IMR-90 (cell line): ENCODE results near the gene REC114. TPM values are rescaled to one million over a fixed set of nuclear protein-coding genes. Genes with fewer than 3 reads are reported as not detected.
"Not testable (repeated sequence)": the region's sequence is repeated elsewhere in the genome, so short reads cannot be mapped to it uniquely, and the experiment has no call there.

Experiments used
- ATAC-seq: fragments of 200-7000 bp; cut with Tn5 transposase; 2 replicates; pipeline ENCODE4 v1.9.1; 2020; ENCODE audit warnings: low read depth, mild to moderate bottlenecking, moderate library complexity
- BruUV-seq: library from RNA; stranded (reverse); fragments of 400-500 nt; replicated peaks from 2 replicates; lab custom pipeline; 2021; lab: Mats Ljungman, UMichigan
- CTCF ChIA-PET: fragments of 300-600 bp; formaldehyde crosslinking; extraction: SDS; loops from one replicate; lab custom pipeline; 2021; ENCODE audit warnings: antibody characterized with exemption; lab: Yijun Ruan, JAX
- POLR2A ChIA-PET: fragments of 300-600 bp; sonication (Branson Sonifier 250); formaldehyde crosslinking; loops from one replicate; lab custom pipeline; 2022; ENCODE audit warnings: antibody characterized with exemption; ENCODE audit not compliant: unreplicated experiment; lab: Charles Lee
- DNase-seq: peaks from one replicate; pipeline ENCODE4 v3.0.0; 2013
- H2AFZ ChIP-seq: replicated peaks from 2 replicates; pipeline ENCODE3; 2013; ENCODE audit warnings: low read length, mild to moderate bottlenecking; ENCODE audit not compliant: poor library complexity
- H2AK5ac ChIP-seq: 2 replicates; pipeline ENCODE4 v1.6.1; 2013; ENCODE audit warnings: low read depth, low read length, inconsistent platforms
- H2AK9ac ChIP-seq: replicated peaks from 2 replicates; pipeline ENCODE3; 2013; ENCODE audit warnings: mild to moderate bottlenecking, low read depth, low read length, moderate library complexity; ENCODE audit not compliant: poor library complexity
- H2BK120ac ChIP-seq: 2 replicates; pipeline ENCODE4 v1.6.1; 2013; ENCODE audit warnings: low read depth, low read length, inconsistent platforms
- H2BK15ac ChIP-seq: 3 replicates; pipeline ENCODE4 v1.6.1; 2013; ENCODE audit warnings: low read depth, low read length, inconsistent platforms
- H2BK20ac ChIP-seq: 2 replicates; pipeline ENCODE4 v1.6.1; 2013; ENCODE audit warnings: low read depth, mild to moderate bottlenecking, inconsistent platforms, low read length, moderate library complexity
- H2BK5ac ChIP-seq: 2 replicates; pipeline ENCODE4 v1.6.1; 2013; ENCODE audit warnings: mild to moderate bottlenecking, low read depth, low read length, inconsistent platforms; ENCODE audit not compliant: poor library complexity, severe bottlenecking
- H3K14ac ChIP-seq: replicated peaks from 2 replicates; pipeline ENCODE4 v1.6.1; 2013; ENCODE audit warnings: low read depth, low read length, inconsistent platforms
- H3K18ac ChIP-seq: 2 replicates; pipeline ENCODE4 v1.6.1; 2013; ENCODE audit warnings: low read depth, low read length, control low read depth
- H3K23ac ChIP-seq: 2 replicates; pipeline ENCODE4 v1.6.1; 2013; ENCODE audit warnings: low read depth, low read length, inconsistent platforms
- H3K27ac ChIP-seq: 2 replicates; pipeline ENCODE4 v1.5.1; 2013; ENCODE audit warnings: mild to moderate bottlenecking, control low read depth, low read length; ENCODE audit not compliant: insufficient read depth
- H3K27me3 ChIP-seq: 2 replicates; pipeline ENCODE4 v1.6.1; 2013; ENCODE audit warnings: low read length; ENCODE audit not compliant: control insufficient read depth, insufficient read depth
- H3K36me3 ChIP-seq: 2 replicates; pipeline ENCODE4 v1.6.1; 2013; ENCODE audit warnings: low read length, mixed read lengths; ENCODE audit not compliant: control insufficient read depth, insufficient read depth
- H3K4ac ChIP-seq: 2 replicates; pipeline ENCODE4 v1.6.1; 2013; ENCODE audit warnings: low read depth, low read length, inconsistent platforms
- H3K4me1 ChIP-seq: 2 replicates; pipeline ENCODE4 v1.6.1; 2013; ENCODE audit warnings: low read length, mixed read lengths; ENCODE audit not compliant: control insufficient read depth, insufficient read depth
- H3K4me2 ChIP-seq: 2 replicates; pipeline ENCODE4 v1.6.1; 2013; ENCODE audit warnings: low read depth, mild to moderate bottlenecking, control low read depth, low read length, moderate library complexity
- H3K4me3 ChIP-seq: 2 replicates; pipeline ENCODE4 v1.5.1; 2013; ENCODE audit warnings: low read depth, mild to moderate bottlenecking, control low read depth, low read length, moderate library complexity; ENCODE audit not compliant: insufficient read depth
- H3K56ac ChIP-seq: 2 replicates; pipeline ENCODE4 v1.6.1; 2013; ENCODE audit warnings: low read length, inconsistent platforms; ENCODE audit not compliant: insufficient read depth; ENCODE audit errors: extremely low read depth
- H3K79me1 ChIP-seq, 2 experiments: 2 replicates each; pipeline ENCODE4 v1.6.1; 2013; ENCODE audit warnings: low read length in 2 of 2, inconsistent platforms in 1 of 2, low read depth in 1 of 2
- H3K9ac ChIP-seq: 2 replicates; pipeline ENCODE4 v1.6.1; 2013; ENCODE audit warnings: low read depth, low read length, control low read depth
- H3K9me1 ChIP-seq: 2 replicates; pipeline ENCODE4 v1.6.1; 2013; ENCODE audit warnings: low read length, inconsistent platforms; ENCODE audit not compliant: insufficient read depth
- H3K9me3 ChIP-seq: 2 replicates; pipeline ENCODE4 v1.6.1; 2013; ENCODE audit warnings: low read length; ENCODE audit not compliant: control insufficient read depth, insufficient read depth
- H4K20me1 ChIP-seq: 2 replicates; pipeline ENCODE4 v1.6.1; 2013; ENCODE audit warnings: low read length, inconsistent platforms; ENCODE audit not compliant: insufficient read depth
- H4K5ac ChIP-seq: 2 replicates; pipeline ENCODE4 v1.6.1; 2013; ENCODE audit warnings: mild to moderate bottlenecking, low read depth, low read length, control low read depth
- H4K8ac ChIP-seq, 2 experiments: 2 replicates each; pipeline ENCODE4 v1.6.1; 2013; ENCODE audit warnings: low read depth in 2 of 2, low read length in 2 of 2, control low read depth in 1 of 2, inconsistent platforms in 1 of 2
- H4K91ac ChIP-seq: 2 replicates; pipeline ENCODE4 v1.6.1; 2013; ENCODE audit warnings: low read depth, low read length, inconsistent platforms; ENCODE audit not compliant: insufficient read depth
- WGBS, 2 experiments: methylation state at CpG; one replicate each; pipeline versions ENCODE4 v1.1.5 to v1.1.7; 2013; ENCODE audit warnings: missing lambda C conversion rate in 2 of 2; ENCODE audit not compliant: insufficient read length in 1 of 2; ENCODE audit errors: extremely low coverage in 2 of 2; 5-methylcytosine and 5-hydroxymethylcytosine counted together
- dilution Hi-C: fragments of 300-500 bp; cut with HindIII; formaldehyde crosslinking; loops from one replicate; pipeline ENCODE4 v1.14.3; 2018; ENCODE audit warnings: low sequenced_read_pairs; ENCODE audit not compliant: unreplicated experiment
- in situ Hi-C: fragments of 300-500 bp; cut with MboI; formaldehyde crosslinking; loops from 3 replicates; pipeline ENCODE4 v1.14.3; 2019; ENCODE audit warnings: low sequenced_read_pairs, inconsistent platforms, mixed read lengths
- intact Hi-C: fragments of 100-400 bp; cut with micrococcal nuclease; formaldehyde crosslinking; loops from 2 replicates; pipeline ENCODE4 v1.10.0; 2022
- polyA plus RNA-seq, 3 experiments: library from polyadenylated mRNA; depleted of rRNA; stranded (reverse); fragments of >200 nt; gene quantifications; 2 replicates each; pipeline ENCODE4 v1.2.3, GENCODE V29; 2012; ENCODE audit warnings: low replicate concordance in 1 of 3
- total RNA-seq: library from RNA; depleted of rRNA; stranded (reverse); fragments of >200 nt; gene quantifications from 2 replicates; pipeline ENCODE4 v1.2.3, GENCODE V29; 2012

Gene REC114
- total and polyA plus RNA-seq, 2 of the 4 experiments (the other 2 are of a cell fraction), result not detected

GRCh38 chr15:73449980-73450379 is 7.0 kb downstream of the REC114 start:
- dilution Hi-C loops, result not testable (repeated sequence)

More at GRCh38 chr15:73449980-73450379, 7.0 kb downstream of the REC114 start:
- H3K36me3 ChIP-seq, H3K56ac ChIP-seq, in situ Hi-C loops, ATAC-seq, intact Hi-C loops, H2AFZ ChIP-seq, H3K9ac ChIP-seq, H4K20me1 ChIP-seq, POLR2A ChIA-PET, BruUV-seq, H4K5ac ChIP-seq, DNase-seq, H3K27ac ChIP-seq, CTCF ChIA-PET, H3K4me2 ChIP-seq, H3K18ac ChIP-seq, H3K23ac ChIP-seq, H3K79me1 ChIP-seq, H2BK5ac ChIP-seq, H2BK120ac ChIP-seq, H2AK5ac ChIP-seq, H2BK15ac ChIP-seq, H3K4me3 ChIP-seq, H3K27me3 ChIP-seq, H2BK20ac ChIP-seq, H3K4ac ChIP-seq, H3K14ac ChIP-seq, H4K8ac ChIP-seq, H3K4me1 ChIP-seq, H3K9me1 ChIP-seq, H3K9me3 ChIP-seq, H4K91ac ChIP-seq, H2AK9ac ChIP-seq: not testable (repeated sequence)
- no CpG with 5 or more reads among the region's 3 CpGs for WGBS, 2 experiments
